Activated CD4-positive, alpha-beta T cell treated with anti-CD3 and anti-CD28 coated beads, Interleukin-2, Interleukin-4, amounts not matched to agents 100 ng/mL and 50 ng/mL, durations not matched to agents 16 hours and 8 hours (primary cell): ENCODE measurements around the gene IPCEF1.

Source experiments
- DNase-seq: peaks from one replicate; pipeline ENCODE4 v3.0.0-alpha.2; 2020; ENCODE audit warnings: low spot score

IPCEF1 gene

DNA sequence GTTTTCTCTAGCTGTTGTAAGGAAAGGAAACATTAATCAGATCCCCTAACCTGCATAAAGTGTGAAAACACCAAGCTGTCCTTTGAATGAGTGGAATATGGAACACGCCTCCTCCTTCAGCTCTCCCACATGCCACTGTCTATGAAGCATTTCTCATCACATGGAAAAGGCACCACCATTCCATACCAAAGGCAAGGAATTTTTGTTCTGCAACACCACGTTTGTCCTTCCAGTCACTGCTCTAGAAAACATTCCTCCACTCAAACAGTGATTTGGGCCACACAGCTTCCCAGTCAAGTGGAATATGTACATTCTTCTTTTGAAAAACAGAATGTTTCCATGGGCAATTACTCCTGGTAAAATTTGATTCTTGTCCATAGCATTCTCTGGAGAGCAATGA is 197.5 kb downstream of the IPCEF1 start:
- no peak for DNase-seq

DNA sequence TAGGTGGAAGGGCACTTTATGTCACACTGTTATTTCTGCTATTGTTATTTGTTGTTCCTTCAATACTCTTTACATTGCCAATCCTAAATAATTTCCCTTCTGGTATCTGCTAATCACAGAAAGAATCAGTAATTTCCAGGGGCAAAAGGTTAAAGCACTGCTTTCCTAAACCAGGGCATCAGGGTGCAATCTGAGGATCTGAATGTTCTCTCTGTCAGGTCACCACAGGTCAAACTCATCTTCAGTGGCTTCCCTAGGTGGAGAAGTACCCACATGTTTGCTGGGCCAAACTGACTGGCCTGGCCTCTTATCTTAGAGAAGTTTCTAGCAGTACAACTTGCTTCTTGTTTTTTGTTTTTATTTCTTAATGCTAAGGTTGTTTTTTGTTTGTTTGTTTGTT is 198.9 kb downstream of the IPCEF1 start:
- DNase-seq, result no peak

DNA sequence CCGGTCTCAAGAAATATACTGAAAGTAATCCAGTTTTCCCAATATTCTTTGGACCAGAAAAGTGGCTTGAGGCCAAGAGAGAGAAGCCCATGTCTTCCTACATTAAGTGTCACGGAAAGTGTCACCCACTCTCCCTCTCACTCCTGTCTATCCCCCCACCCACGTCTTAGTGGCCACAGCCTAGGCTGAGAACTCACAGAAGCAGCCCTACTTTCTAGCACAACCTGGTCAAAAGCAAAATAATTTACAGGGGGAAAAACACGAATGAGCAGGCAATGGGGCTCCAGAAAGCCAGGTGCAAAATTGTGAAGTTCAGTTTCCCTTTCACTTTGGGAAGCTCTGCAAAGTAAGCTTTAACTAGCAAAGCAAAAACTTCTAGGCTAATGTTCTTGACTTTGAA is 199.5 kb downstream of the IPCEF1 start:
- no peak for DNase-seq

DNA sequence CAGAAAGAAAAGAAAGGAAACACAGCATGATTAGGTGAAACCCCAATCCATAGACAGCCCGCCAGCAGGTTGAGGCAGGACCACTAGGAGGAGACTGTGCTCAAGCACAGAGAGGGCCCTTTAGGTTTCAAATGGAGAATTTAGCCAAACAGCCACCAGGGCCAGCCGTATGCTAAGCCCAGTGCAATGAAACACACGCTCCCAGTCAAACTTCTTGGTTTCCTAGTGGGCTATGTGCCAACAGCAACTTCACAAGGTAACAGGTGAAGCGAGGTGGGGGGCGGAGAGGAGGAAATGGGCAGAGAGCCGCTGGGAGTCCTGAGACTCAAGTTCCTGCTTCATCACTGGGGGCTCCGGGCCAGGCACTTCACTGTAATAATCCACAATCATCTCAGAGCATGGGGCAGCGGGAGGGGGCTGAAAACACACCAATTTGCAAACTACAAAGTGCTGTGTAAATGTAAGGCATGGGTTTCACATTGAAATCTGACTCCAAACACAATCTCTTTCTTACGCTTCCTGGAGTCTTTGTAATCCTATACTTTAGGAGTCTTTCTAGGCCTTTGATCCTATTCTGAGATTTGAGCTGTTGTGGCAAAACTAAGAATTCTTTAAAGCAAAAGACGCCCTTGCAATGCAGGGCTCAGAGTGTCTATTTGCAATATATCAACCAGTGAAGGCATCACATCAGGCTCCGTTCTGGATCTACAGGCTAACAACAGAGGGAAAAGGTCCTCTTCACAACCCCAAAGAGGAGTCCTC is 200.3 kb downstream of the IPCEF1 start:
- DNase-seq, result peak; percentile 68

DNA sequence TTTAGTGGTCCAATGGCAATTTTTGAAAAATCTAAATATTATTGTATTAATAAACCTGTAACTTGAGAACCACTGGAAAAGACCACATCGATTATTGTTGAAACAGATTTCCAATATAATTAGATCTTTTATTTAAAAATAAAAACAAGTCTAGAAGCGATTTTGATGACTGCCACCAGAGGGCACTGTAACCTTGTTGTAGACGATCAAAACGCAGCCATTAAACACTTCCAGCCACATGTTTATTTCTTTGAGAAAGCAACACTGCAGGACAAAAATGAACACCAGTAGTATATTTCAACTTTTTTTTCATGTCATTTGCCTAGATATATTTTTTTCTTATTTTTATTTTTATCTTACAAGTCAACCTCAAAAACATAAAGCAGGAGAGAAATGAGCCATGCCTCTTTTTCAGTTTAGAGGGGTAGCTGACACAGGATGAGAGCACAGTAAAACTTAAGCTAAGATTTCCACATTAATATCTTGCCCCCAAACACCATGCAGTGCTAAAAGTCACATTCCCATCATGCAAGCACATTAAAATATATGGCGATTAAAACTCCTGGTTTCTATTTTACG is 202.1 kb downstream of the IPCEF1 start:
- peak; percentile 56 for DNase-seq

DNA sequence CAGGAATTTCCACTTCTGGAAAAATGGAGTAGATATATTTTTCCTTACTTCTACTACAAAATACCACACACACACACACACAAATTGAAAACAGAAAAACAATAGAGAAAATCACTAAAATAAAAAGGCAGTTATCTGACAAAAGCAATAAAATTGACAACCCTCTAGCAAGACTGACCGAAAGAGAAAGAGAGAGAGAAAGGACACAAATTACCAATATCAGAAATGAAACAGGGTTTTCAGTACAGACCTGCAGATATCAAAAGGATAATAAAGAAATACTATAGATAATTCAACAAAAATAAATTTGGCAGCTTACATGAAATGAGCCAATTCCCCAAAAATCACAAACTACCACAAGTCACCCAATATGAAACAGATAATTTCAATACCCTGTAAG is 212.8 kb downstream of the IPCEF1 start:
- no peak for DNase-seq

DNA sequence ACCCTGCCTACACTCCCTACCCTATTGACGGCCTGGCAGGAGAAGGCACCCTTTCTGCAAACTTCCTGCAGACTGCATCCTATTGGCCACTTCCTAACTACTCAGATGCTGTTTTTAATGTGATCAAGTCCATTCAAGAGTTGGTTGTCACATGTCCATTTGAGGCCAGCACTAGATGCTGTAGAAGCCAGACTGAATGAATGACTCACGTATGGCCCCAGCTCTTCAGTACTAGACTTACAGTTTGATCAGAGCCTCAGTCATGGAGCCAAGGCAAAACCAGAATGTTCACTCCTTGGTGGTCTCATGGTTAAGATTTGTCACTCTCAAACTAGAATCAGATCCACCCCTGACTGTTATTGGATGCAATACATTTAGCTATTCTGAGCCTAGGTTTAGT is 215.9 kb downstream of the IPCEF1 start:
- DNase-seq, result no peak

DNA sequence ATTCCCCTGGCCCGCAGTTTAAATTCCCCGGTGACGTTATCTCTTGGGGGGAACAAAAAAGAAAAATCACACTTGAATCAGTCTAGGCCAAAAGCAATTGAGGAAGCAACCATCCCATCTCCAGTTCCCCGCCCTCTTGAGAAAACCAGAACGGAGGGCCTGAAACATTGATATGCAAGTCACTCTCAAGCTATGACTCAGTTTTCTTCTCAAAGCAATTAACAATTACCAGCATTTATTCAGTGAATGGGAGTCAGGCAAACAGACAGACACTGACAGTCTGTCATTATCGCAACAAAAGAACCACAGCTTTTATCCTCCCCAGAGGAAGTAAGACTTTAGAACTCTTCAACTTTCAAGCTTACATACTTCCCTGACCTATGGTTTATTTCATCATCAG is 216.7 kb downstream of the IPCEF1 start:
- DNase-seq, result no peak

DNA sequence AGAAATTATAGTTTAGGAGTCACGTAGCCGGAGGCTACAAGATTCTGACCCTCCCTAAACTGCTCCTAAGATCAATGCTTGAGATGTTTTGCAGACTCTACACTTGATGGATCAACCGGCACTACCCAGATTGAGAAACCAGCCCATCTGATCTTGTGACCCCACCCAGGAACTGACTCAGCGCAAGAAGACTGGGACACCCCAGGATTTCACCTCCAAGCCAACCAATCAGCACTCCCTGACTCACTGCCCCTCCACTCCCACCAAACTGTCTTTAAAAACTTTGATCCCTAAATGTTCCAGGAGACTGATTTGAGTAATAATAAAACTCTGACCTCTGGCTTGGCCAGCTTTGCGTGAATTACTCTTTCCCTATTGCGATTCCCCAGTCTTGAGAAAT is 217.8 kb downstream of the IPCEF1 start:
- DNase-seq, result no peak

DNA sequence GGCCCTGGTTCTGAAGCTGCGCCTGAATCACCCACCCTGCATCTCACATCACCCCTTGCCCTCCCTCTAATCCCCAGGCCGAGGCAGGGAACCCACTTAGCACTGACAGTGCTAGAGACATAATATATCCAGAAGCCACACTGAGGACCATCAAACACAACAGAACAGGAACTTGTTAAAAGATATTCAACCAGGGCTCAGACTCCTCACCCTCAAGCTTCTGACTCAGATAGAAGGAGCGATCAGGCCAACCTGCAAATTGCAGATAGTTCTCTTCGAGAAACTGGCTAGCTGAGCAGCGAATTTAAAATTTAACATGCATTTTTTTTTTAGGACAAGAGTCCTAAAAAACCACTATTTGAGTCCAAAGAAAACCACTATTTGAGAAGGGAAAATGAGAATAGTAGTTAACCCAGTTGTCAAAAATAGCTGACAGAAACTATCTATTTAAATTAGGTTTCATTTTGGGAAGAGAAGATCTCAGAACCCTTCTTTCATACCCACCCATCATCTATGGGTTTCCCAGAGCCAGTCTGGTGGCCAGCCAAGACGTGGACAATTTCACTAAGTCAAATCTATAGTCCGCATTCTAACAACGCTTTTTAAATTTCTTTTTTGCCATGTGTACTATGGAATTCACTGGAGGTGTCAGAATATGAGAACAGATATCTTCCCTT is 222.0 kb downstream of the IPCEF1 start:
- DNase-seq, result no peak

DNA sequence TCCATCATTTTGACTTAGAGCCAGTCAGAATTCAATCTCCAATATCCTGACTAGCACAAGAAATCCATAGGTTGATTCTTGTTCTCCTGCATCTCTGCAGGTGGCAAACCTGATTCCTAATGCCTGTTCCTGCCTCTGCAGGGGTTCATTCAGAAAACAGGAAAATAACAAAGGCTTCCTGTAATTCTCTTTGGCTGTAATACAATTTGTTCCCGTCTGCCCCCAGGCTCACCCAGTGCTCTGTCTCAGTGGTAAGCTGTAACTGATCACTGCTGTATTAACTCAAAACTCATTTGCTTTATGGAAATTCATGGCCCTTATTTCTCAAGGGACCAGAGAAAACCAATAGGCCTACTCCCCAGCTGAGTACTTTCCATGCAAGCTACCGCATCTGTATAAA is 228.9 kb downstream of the IPCEF1 start:
- DNase-seq, result no peak

DNA sequence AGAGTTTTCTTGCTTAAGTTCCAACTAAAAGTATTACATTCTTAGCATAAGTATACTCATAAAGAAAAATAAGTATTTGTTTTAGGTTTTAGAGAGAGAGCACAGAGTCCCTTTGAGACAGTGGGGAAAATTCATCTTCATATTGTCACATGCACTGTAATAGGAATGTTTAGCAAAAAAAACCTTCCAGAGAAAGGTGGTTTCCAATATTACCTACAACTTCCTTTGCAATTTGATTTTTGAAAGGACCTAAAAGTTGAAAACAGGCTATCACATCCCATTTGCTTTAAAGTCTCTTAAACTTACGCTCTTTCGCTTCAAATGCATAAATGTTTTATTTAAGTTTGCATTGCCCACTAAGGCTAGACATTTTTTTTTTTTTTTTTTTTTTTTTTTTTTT is 231.2 kb downstream of the IPCEF1 start:
- DNase-seq, result no peak

DNA sequence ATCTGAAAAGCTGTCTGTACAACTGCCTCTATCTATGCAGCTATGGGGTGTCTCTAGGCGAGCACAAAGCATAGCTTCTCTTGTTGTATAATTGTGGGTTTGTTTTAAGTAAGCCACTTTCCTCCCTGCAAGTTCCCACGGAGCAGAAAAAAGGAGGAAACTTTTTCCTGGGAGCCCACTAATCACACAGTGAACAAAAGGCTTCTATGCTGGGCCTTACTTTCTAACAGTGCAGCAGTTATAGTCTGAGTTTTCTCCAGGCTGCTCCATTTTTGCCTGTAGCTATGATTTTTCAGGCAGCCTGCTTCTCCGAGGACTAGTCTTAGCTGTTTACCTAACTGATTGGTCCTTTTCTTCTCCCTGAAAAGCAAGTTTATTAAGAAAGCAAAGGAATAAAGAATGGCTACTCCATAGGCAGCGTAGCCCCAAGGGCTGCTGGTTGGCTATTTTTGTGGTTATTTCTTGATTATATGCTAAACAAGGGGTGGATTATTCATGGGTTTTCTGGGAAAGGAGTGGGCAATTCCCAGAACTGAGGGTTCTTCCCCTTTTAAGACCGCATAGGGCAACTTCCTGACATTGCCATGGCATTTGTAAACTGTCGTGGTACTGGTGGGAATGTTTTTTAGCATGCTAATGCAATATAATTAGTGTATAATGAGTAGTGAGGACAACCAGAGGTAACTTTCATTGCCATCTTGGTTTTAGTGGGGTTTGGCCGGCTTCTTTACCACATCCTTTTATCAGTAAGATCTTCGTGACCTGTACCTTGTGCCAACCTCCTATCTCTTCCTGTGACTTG is 233.2 kb downstream of the IPCEF1 start:
- no peak for DNase-seq

DNA sequence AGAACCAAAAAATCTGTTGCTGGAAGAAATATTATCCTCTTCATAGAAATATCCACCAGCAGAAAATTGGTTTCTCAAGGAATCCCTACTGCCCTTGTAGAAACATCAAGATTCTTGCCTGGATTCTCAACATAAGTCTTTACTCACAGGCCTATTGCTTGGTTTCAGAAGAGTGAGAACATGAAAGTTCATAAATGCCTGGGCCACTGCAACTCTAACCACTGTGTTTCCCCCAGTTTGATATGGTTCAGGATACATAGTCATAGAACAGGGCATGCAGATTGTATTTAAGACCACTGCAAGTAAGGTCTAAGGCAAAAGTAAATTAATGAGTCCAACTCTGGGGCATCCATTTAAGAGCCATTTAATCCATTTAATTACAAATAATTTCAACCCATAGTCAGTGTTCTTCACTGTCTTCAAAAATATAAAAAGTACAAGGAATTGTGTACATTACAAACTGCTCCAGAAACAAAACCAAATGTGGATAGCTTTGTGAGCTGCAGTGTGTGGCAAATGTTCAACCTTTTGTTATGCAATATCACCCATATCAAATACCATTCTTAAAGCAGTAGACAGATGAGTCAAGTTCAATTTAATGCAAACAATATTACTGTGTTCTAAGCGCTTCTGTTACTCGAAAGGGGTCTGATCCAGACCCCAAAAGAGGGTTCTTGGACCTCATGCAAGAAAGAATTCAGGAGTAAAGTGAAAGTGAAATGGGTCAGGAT is 234.2 kb downstream of the IPCEF1 start:
- no peak for DNase-seq

DNA sequence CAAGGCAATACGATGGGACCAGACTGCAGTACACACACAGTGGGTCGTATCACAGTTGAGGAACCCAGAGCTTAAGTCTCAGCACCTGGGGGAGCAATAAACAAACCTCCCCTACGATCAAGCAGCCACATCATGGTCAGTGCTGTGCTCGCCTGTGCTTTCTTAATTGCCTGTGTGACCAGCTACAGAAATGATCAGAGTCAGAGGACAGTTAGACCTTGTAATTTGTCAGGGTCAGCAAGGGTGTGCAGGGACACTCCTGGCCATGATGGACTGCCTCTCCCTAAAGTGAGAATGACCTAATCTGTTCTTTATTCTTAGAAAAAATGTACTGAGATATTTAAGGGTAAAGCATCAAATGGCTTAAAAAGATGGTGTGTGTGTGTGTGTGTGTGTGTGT is 239.1 kb downstream of the IPCEF1 start:
- DNase-seq, result no peak

DNA sequence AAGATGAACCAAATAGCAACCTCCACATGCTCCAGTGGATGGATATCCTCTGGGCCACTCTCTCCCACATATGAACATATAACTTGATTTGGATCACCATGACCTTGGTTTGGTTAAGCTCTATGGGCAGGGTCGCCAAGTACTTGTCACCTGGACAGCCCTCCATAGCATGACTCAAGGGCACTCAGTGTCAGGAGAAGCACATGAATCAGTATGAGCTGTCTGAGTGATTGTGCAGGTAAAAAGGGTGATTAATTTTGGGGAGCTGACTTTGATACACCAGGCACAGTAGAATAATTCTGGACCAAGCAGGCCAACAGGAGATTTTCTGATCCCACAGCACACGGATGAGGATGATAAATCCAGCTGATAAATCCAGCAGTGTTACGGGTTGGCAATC is 243.2 kb downstream of the IPCEF1 start:
- no peak for DNase-seq

DNA sequence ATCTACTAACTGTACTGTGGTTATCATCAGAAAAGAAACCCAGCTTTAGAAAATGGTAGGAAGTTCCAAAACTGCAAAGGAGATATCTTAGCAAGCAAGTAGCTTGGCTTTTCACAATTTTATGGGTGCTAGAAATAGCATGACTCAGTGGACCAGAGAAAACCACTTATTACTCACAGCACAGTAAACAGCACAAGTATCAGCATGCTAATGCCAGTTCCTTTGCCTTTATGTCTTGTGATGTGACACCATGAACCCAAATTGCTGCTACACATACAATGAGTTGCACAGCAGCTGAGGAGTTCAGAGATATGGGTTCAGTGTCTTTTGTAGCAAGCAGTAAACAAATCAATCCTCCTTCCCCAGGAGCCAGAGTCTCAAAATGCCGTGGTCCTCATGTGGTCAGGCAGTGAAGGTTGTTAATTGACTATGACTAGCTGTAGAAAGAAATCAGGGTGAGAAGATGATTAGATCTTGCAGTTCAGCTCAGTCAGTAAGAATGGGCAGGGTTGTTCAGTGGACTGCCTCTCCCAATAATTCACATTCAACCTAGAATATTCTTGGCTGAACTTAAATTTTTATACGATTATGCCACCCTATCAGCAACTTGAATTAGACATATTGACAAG is 244.3 kb downstream of the IPCEF1 start:
- DNase-seq, result no peak

DNA sequence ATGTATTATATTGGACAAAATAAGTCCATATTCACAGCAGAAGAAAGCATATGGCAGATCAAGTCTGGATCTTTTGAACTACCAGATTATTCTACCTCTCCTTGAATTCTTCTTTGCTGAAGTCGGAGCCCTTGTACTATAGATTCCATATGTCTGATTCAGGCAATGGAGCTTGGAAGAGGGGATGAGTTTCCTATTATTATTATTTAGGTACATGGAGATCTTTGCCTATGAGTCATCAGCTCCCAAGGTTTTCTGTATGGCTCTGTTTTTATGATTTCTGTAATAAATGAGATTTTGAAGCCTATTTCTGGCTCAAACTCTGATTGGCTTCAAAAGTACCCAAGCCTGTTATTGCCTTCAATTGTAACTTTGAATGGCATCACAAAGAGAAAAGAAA is 245.6 kb downstream of the IPCEF1 start:
- no peak for DNase-seq

DNA sequence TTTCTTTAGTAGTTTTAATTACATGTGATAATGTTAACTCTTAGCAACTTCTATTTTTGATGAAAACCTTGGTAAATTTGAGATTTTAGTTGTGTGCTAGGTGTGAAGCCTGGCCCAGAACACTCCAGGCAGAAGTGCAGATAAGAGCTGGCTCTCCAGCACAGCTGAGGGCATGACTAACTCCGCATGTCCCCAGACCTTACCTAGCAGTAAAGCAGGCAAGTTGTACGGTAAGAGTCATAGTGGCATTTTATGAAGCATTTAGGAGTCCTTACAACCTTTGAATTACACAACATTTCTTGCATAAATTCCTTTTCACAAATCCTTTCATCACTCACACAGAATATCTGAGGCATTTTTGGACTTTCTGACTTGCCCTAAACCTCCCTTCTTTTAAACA is 250.4 kb downstream of the IPCEF1 start:
- no peak for DNase-seq
